IMR-90 (cell line): ENCODE data around the gene PMPCA. TPM values are rescaled to one million over a fixed set of nuclear protein-coding genes. Genes with fewer than 3 reads are reported as not detected.

Experiments used
- ATAC-seq: fragments of 200-7000 bp; cut with Tn5 transposase; 2 replicates; pipeline ENCODE4 v1.9.1; 2020; ENCODE audit warnings: low read depth, mild to moderate bottlenecking, moderate library complexity
- BruUV-seq: library from RNA; stranded (reverse); fragments of 400-500 nt; replicated peaks from 2 replicates; lab custom pipeline; 2021; lab: Mats Ljungman, UMichigan
- CTCF ChIA-PET: fragments of 300-600 bp; formaldehyde crosslinking; extraction: SDS; loops from one replicate; lab custom pipeline; 2021; ENCODE audit warnings: antibody characterized with exemption; lab: Yijun Ruan, JAX
- POLR2A ChIA-PET: fragments of 300-600 bp; sonication (Branson Sonifier 250); formaldehyde crosslinking; loops from one replicate; lab custom pipeline; 2022; ENCODE audit warnings: antibody characterized with exemption; ENCODE audit not compliant: unreplicated experiment; lab: Charles Lee
- DNase-seq: peaks from one replicate; pipeline ENCODE4 v3.0.0; 2013
- H2AFZ ChIP-seq: replicated peaks from 2 replicates; pipeline ENCODE3; 2013; ENCODE audit warnings: low read length, mild to moderate bottlenecking; ENCODE audit not compliant: poor library complexity
- H2AK5ac ChIP-seq: 2 replicates; pipeline ENCODE4 v1.6.1; 2013; ENCODE audit warnings: low read depth, low read length, inconsistent platforms
- H2AK9ac ChIP-seq: replicated peaks from 2 replicates; pipeline ENCODE3; 2013; ENCODE audit warnings: mild to moderate bottlenecking, low read depth, low read length, moderate library complexity; ENCODE audit not compliant: poor library complexity
- H2BK120ac ChIP-seq: 2 replicates; pipeline ENCODE4 v1.6.1; 2013; ENCODE audit warnings: low read depth, low read length, inconsistent platforms
- H2BK15ac ChIP-seq: 3 replicates; pipeline ENCODE4 v1.6.1; 2013; ENCODE audit warnings: low read depth, low read length, inconsistent platforms
- H2BK20ac ChIP-seq: 2 replicates; pipeline ENCODE4 v1.6.1; 2013; ENCODE audit warnings: low read depth, mild to moderate bottlenecking, inconsistent platforms, low read length, moderate library complexity
- H2BK5ac ChIP-seq: 2 replicates; pipeline ENCODE4 v1.6.1; 2013; ENCODE audit warnings: mild to moderate bottlenecking, low read depth, low read length, inconsistent platforms; ENCODE audit not compliant: poor library complexity, severe bottlenecking
- H3K14ac ChIP-seq: replicated peaks from 2 replicates; pipeline ENCODE4 v1.6.1; 2013; ENCODE audit warnings: low read depth, low read length, inconsistent platforms
- H3K18ac ChIP-seq: 2 replicates; pipeline ENCODE4 v1.6.1; 2013; ENCODE audit warnings: low read depth, low read length, control low read depth
- H3K23ac ChIP-seq: 2 replicates; pipeline ENCODE4 v1.6.1; 2013; ENCODE audit warnings: low read depth, low read length, inconsistent platforms
- H3K27ac ChIP-seq: 2 replicates; pipeline ENCODE4 v1.5.1; 2013; ENCODE audit warnings: mild to moderate bottlenecking, control low read depth, low read length; ENCODE audit not compliant: insufficient read depth
- H3K27me3 ChIP-seq: 2 replicates; pipeline ENCODE4 v1.6.1; 2013; ENCODE audit warnings: low read length; ENCODE audit not compliant: control insufficient read depth, insufficient read depth
- H3K36me3 ChIP-seq: 2 replicates; pipeline ENCODE4 v1.6.1; 2013; ENCODE audit warnings: low read length, mixed read lengths; ENCODE audit not compliant: control insufficient read depth, insufficient read depth
- H3K4ac ChIP-seq: 2 replicates; pipeline ENCODE4 v1.6.1; 2013; ENCODE audit warnings: low read depth, low read length, inconsistent platforms
- H3K4me1 ChIP-seq: 2 replicates; pipeline ENCODE4 v1.6.1; 2013; ENCODE audit warnings: low read length, mixed read lengths; ENCODE audit not compliant: control insufficient read depth, insufficient read depth
- H3K4me2 ChIP-seq: 2 replicates; pipeline ENCODE4 v1.6.1; 2013; ENCODE audit warnings: low read depth, mild to moderate bottlenecking, control low read depth, low read length, moderate library complexity
- H3K4me3 ChIP-seq: 2 replicates; pipeline ENCODE4 v1.5.1; 2013; ENCODE audit warnings: low read depth, mild to moderate bottlenecking, control low read depth, low read length, moderate library complexity; ENCODE audit not compliant: insufficient read depth
- H3K56ac ChIP-seq: 2 replicates; pipeline ENCODE4 v1.6.1; 2013; ENCODE audit warnings: low read length, inconsistent platforms; ENCODE audit not compliant: insufficient read depth; ENCODE audit errors: extremely low read depth
- H3K79me1 ChIP-seq, 2 experiments: 2 replicates each; pipeline ENCODE4 v1.6.1; 2013; ENCODE audit warnings: low read length in 2 of 2, inconsistent platforms in 1 of 2, low read depth in 1 of 2
- H3K9ac ChIP-seq: 2 replicates; pipeline ENCODE4 v1.6.1; 2013; ENCODE audit warnings: low read depth, low read length, control low read depth
- H3K9me1 ChIP-seq: 2 replicates; pipeline ENCODE4 v1.6.1; 2013; ENCODE audit warnings: low read length, inconsistent platforms; ENCODE audit not compliant: insufficient read depth
- H3K9me3 ChIP-seq: 2 replicates; pipeline ENCODE4 v1.6.1; 2013; ENCODE audit warnings: low read length; ENCODE audit not compliant: control insufficient read depth, insufficient read depth
- H4K20me1 ChIP-seq: 2 replicates; pipeline ENCODE4 v1.6.1; 2013; ENCODE audit warnings: low read length, inconsistent platforms; ENCODE audit not compliant: insufficient read depth
- H4K5ac ChIP-seq: 2 replicates; pipeline ENCODE4 v1.6.1; 2013; ENCODE audit warnings: mild to moderate bottlenecking, low read depth, low read length, control low read depth
- H4K8ac ChIP-seq, 2 experiments: 2 replicates each; pipeline ENCODE4 v1.6.1; 2013; ENCODE audit warnings: low read depth in 2 of 2, low read length in 2 of 2, control low read depth in 1 of 2, inconsistent platforms in 1 of 2
- H4K91ac ChIP-seq: 2 replicates; pipeline ENCODE4 v1.6.1; 2013; ENCODE audit warnings: low read depth, low read length, inconsistent platforms; ENCODE audit not compliant: insufficient read depth
- CTCF ChIP-seq: conservative IDR thresholded peaks from 2 replicates; pipeline ENCODE4 v1.5.1; 2012; ENCODE audit warnings: mild to moderate bottlenecking, low read depth, low read length, improper control_type of control experiment
- POLR2A ChIP-seq: IDR thresholded peaks from 2 replicates; pipeline ENCODE4 v1.6.1; 2012; ENCODE audit warnings: mild to moderate bottlenecking, low read depth, low read length
- RCOR1 ChIP-seq: IDR thresholded peaks from 2 replicates; pipeline ENCODE4 v1.6.1; 2012; ENCODE audit warnings: mild to moderate bottlenecking, low read length, improper control_type of control experiment; ENCODE audit not compliant: insufficient replicate concordance
- WGBS, 2 experiments: methylation state at CpG; one replicate each; pipeline versions ENCODE4 v1.1.5 to v1.1.7; 2013; ENCODE audit warnings: missing lambda C conversion rate in 2 of 2; ENCODE audit not compliant: insufficient read length in 1 of 2; ENCODE audit errors: extremely low coverage in 2 of 2; 5-methylcytosine and 5-hydroxymethylcytosine counted together
- dilution Hi-C: fragments of 300-500 bp; cut with HindIII; formaldehyde crosslinking; loops from one replicate; pipeline ENCODE4 v1.14.3; 2018; ENCODE audit warnings: low sequenced_read_pairs; ENCODE audit not compliant: unreplicated experiment
- in situ Hi-C: fragments of 300-500 bp; cut with MboI; formaldehyde crosslinking; loops from 3 replicates; pipeline ENCODE4 v1.14.3; 2019; ENCODE audit warnings: low sequenced_read_pairs, inconsistent platforms, mixed read lengths
- intact Hi-C: fragments of 100-400 bp; cut with micrococcal nuclease; formaldehyde crosslinking; loops from 2 replicates; pipeline ENCODE4 v1.10.0; 2022
- polyA plus RNA-seq, 3 experiments: library from polyadenylated mRNA; depleted of rRNA; stranded (reverse); fragments of >200 nt; gene quantifications; 2 replicates each; pipeline ENCODE4 v1.2.3, GENCODE V29; 2012; ENCODE audit warnings: low replicate concordance in 1 of 3
- total RNA-seq: library from RNA; depleted of rRNA; stranded (reverse); fragments of >200 nt; gene quantifications from 2 replicates; pipeline ENCODE4 v1.2.3, GENCODE V29; 2012

PMPCA gene
- total and polyA plus RNA-seq, 2 of the 4 experiments (the other 2 are of a cell fraction): 62.6 to 95.8 TPM

GRCh38 chr9:136370037-136370436 lies 40.4 kb upstream of the PMPCA start:
- ChIA-PET CTCF (no interaction called here), POLR2A (no interaction called here)
- 97% methylated on average over 12 of the region's 19 CpGs; no CpG with 5 or more reads in 1 of the 2 experiments for WGBS, 2 experiments

More at GRCh38 chr9:136370037-136370436, 40.4 kb upstream of the PMPCA start:
- Histone ChIP-seq H3K4me3 (no peak overlapping the region), H2AK9ac (no peak overlapping the region), H3K18ac (no peak overlapping the region), H3K4ac (no peak overlapping the region), H2BK120ac (no peak overlapping the region), H2BK20ac (no peak overlapping the region), H3K4me2 (no peak overlapping the region), H3K9me3 (no peaks in the 10 kb centered on the region), H4K8ac (no peak overlapping the region), H3K27me3 (no peaks in the 10 kb centered on the region), H4K91ac (no peak overlapping the region), H3K79me1 (no peaks in the 10 kb centered on the region; a peak in 1 of 4 replicates), H3K9me1 (peaks cover 9% of the 10 kb centered on the region), H3K56ac (no peak overlapping the region), H3K9ac (no peak overlapping the region), H3K23ac (no peak overlapping the region), H3K14ac (no peak overlapping the region), H2BK5ac (no peak overlapping the region), H4K5ac (no peak overlapping the region), H2BK15ac (no peak overlapping the region), H3K4me1 (peaks cover 15% of the 10 kb centered on the region), H3K27ac (no peak overlapping the region), H3K36me3 (no peaks in the 10 kb centered on the region), H4K20me1 (no peaks in the 10 kb centered on the region), H2AFZ (no peak overlapping the region), H2AK5ac (no peak overlapping the region)
- no TSS peak for BruUV-seq
- dilution Hi-C loops: no loop called here
- intact Hi-C loops: no loop called here
- ATAC-seq (no peak), DNase-seq (no peak)
- in situ Hi-C loops: no loop called here
- TF ChIP-seq RCOR1 (no peak), POLR2A (no peak), CTCF (no peak)
